Left lung (tissue), 10 donors: ENCODE measurements around the gene PARVB. TPM values are rescaled to one million over a fixed set of nuclear protein-coding genes. Genes with fewer than 3 reads are reported as not detected.

Experiments used
- ATAC-seq: fragments of 200-7000 bp; cut with Tn5 transposase; one replicate; pipeline ENCODE4 v1.9.1; 2020; ENCODE audit warnings: moderate library complexity
- DNase-seq, 4 donors: peaks; one replicate each; pipeline ENCODE4 v3.0.0-alpha.2; 2013 to 2020
- H3K27ac ChIP-seq, 2 donors: fragments of 200-600 bp; sonication (generic) in 1 of 2; one replicate each; pipeline versions ENCODE4 v1.5.0 to v1.8.0; 2020 to 2021
- H3K27me3 ChIP-seq, 2 donors: fragments of 200-600 bp; sonication (generic) in 1 of 2; one replicate each; pipeline versions ENCODE4 v1.5.0 to v1.8.0; 2020 to 2021
- H3K36me3 ChIP-seq, 2 donors: fragments of 200-600 bp; sonication (generic) in 1 of 2; one replicate each; pipeline versions ENCODE4 v1.5.0 to v1.8.0; 2020 to 2021
- H3K4me1 ChIP-seq, 2 donors: fragments of 200-600 bp; one replicate each; pipeline ENCODE4 v1.8.0; 2021
- H3K4me3 ChIP-seq, 2 donors: fragments of 200-600 bp; sonication (generic) in 1 of 2; one replicate each; pipeline versions ENCODE4 v1.5.0 to v1.8.0; 2020 to 2021; ENCODE audit warnings: mild to moderate bottlenecking in 1 of 2
- H3K9me3 ChIP-seq, 2 donors: fragments of 200-600 bp; sonication (generic) in 1 of 2; one replicate each; pipeline versions ENCODE4 v1.5.0 to v1.8.0; 2020 to 2021
- intact Hi-C, 2 donors: fragments of 100-400 bp; cut with DNase I; formaldehyde crosslinking; loops; one replicate each; pipeline versions ENCODE4 v1.11.2 to v1.14.2; 2022
- polyA plus RNA-seq, 6 donors: library from polyadenylated mRNA; unstranded; fragments of 120-200 nt; gene quantifications; one replicate each; pipeline ENCODE4 v1.2.1, GENCODE V29; 2013; ENCODE audit not compliant: insufficient read length in 6 of 6
- total RNA-seq, 2 donors: library from RNA; stranded (reverse); fragmentation: NEBNext Ultra II Directional; extraction: Animal tissue kit (Norgen Biotek cat#: 25700); gene quantifications; one replicate each; pipeline ENCODE4 v1.2.1, GENCODE V29; 2021
- TF ChIP-seq, protein P1 (sequence below), 2 donors: fragments of 200-600 bp; sonication (generic) in 1 of 2; IDR thresholded peaks; one replicate each; pipeline versions ENCODE4 v1.5.0 to v1.8.0; 2021; ENCODE audit warnings: antibody characterized with exemption in 2 of 2
- donor health status: DM: no; HTN: yes; CAD: no.
- donor health status: DM: no; HTN: no; CAD: no.

PARVB gene
- total and polyA plus RNA-seq, 8 donors = 31.7 to 53.7 (median 34.0) TPM

DNA sequence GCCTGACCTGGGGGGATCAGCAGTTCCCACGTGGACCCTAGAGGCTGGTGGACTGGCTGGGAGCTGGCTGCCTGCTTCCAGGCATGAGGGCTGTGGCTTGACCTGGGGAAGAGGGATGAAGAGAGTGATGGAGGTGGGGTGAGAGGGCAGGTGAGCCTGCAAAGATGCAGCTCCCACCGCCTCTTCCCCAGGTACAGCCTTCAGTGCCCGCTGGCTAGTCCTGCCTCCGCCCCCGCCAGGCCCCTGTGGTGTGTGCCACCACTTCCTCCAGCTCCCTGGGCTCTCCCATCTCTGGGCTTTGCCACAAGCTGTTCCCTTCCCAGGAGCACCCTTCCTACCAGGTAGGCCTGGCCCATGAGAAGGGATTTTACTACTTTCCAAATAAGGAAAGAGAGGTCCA, 175.8 kb downstream of the PARVB start:
- no peak for DNase-seq
- TF ChIP-seq, protein P1, sequence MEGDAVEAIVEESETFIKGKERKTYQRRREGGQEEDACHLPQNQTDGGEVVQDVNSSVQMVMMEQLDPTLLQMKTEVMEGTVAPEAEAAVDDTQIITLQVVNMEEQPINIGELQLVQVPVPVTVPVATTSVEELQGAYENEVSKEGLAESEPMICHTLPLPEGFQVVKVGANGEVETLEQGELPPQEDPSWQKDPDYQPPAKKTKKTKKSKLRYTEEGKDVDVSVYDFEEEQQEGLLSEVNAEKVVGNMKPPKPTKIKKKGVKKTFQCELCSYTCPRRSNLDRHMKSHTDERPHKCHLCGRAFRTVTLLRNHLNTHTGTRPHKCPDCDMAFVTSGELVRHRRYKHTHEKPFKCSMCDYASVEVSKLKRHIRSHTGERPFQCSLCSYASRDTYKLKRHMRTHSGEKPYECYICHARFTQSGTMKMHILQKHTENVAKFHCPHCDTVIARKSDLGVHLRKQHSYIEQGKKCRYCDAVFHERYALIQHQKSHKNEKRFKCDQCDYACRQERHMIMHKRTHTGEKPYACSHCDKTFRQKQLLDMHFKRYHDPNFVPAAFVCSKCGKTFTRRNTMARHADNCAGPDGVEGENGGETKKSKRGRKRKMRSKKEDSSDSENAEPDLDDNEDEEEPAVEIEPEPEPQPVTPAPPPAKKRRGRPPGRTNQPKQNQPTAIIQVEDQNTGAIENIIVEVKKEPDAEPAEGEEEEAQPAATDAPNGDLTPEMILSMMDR (IDR thresholded peaks at IDR 0.05) = no peak
- Histone ChIP-seq H3K4me3 (no peak overlapping the region), H3K36me3 (peaks cover 0 to 67% of the 10 kb centered on the region in 2 donors), H3K27ac (no peak overlapping the region), H3K4me1 (no peaks in the 10 kb centered on the region), H3K9me3 (no peaks in the 10 kb centered on the region), H3K27me3 (peaks cover 0 to 49% of the 10 kb centered on the region in 2 donors)
- no peak for ATAC-seq
- intact Hi-C loops = no loop called here

DNA sequence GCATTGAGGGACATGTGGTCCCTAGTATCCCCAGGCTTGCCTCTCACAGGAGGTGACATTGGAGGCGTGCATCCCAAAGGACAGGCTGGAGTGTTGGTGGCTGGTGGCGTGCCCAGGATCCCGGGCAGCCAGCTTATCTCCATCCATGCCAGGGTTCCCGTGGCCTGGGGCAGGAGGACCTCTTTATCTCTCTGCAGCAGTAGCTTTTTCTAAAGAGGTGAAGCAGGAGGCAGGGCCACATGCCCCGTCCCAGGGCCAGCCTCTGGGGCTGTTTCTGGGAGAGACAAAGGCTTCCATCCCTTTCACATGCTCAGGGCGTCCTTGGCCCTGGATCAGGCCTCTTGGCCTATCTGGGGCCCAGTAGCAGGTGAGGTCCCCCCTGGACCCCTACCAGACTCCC, 176.3 kb downstream of the PARVB start:
- Histone ChIP-seq H3K36me3 (peaks cover 0 to 71% of the 10 kb centered on the region in 2 donors), H3K9me3 (no peaks in the 10 kb centered on the region), H3K4me3 (no peak overlapping the region), H3K4me1 (no peaks in the 10 kb centered on the region), H3K27ac (no peak overlapping the region), H3K27me3 (peaks cover 0 to 44% of the 10 kb centered on the region in 2 donors)
- DNase-seq (no peak), ATAC-seq (no peak)
- intact Hi-C loops = no loop called here
- TF ChIP-seq, protein P1 (IDR thresholded peaks at IDR 0.05) = no peak

DNA sequence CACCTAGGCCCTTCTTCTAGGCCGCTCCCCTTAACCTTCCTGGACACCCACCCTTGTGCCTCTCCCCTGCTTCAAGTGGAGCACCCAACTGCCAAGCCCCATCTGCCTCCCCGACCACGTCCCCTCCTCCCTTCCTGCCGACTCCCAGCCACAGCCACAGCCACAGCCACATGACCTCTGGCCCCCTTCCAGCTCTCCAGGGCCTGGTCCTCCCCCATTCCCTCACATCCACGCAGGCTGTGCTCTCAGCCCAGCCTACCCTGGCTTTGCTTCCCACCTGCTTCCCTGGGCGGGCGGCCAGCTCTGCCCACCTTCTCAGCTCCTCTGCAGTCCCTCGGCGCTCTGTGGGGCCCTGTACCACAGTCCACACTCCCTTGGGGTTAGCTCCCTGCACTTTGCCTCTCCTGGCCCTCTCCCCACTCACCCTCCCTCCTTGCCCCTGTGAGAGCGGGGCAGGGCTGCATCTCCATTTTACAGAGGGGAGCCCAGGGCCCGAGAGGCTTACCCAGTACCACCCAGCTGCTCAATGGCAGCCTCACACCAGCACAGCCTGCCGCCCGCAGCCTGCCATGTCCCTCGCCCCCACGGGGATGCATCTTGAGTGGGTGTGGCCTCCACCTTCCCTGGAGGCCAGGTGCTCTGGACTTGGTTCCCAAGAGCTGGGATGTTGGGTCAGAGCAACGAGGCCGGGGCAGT, 176.9 kb downstream of the PARVB start:
- H3K9me3 ChIP-seq = no peaks in the 10 kb centered on the region
- TF ChIP-seq, protein P1 (IDR thresholded peaks at IDR 0.05) = no peak
- H3K27me3 ChIP-seq = peaks cover 0 to 39% of the 10 kb centered on the region in 2 donors
- peaks cover 0 to 75% of the 10 kb centered on the region in 2 donors for H3K36me3 ChIP-seq
- no peak overlapping the region for H3K4me3 ChIP-seq
- intact Hi-C loops = no loop called here
- ATAC-seq = no peak
- no peak overlapping the region for H3K27ac ChIP-seq
- no peaks in the 10 kb centered on the region for H3K4me1 ChIP-seq
- DNase-seq = no peak

DNA sequence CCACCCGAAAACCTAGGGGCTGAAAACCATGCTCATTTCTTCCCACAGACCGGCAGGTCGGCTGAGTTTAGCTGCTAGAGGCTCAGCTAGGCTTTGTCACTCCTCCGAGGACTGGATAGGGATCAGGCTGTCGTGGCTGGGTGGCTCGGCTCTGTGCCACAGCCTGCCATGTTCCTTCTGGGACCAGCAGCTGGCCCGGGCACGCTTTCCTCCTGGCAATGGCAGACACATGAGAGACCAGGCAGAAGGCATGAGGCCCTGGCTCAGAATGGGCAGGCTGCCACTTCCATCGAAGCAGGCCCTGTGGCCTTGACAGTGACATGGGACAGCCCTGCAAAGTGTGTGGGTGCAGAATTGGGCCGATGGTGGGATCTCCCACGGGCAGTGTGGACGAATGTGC, 177.6 kb downstream of the PARVB start:
- H3K9me3 ChIP-seq = no peaks in the 10 kb centered on the region
- H3K4me1 ChIP-seq = no peaks in the 10 kb centered on the region
- peaks cover 0 to 32% of the 10 kb centered on the region in 2 donors for H3K27me3 ChIP-seq
- no peak overlapping the region for H3K27ac ChIP-seq
- DNase-seq (no peak), ATAC-seq (no peak)
- H3K36me3 ChIP-seq = peaks cover 0 to 70% of the 10 kb centered on the region in 2 donors
- TF ChIP-seq, protein P1 (IDR thresholded peaks at IDR 0.05) = no peak
- no peak overlapping the region for H3K4me3 ChIP-seq
- intact Hi-C loops = no loop called here

DNA sequence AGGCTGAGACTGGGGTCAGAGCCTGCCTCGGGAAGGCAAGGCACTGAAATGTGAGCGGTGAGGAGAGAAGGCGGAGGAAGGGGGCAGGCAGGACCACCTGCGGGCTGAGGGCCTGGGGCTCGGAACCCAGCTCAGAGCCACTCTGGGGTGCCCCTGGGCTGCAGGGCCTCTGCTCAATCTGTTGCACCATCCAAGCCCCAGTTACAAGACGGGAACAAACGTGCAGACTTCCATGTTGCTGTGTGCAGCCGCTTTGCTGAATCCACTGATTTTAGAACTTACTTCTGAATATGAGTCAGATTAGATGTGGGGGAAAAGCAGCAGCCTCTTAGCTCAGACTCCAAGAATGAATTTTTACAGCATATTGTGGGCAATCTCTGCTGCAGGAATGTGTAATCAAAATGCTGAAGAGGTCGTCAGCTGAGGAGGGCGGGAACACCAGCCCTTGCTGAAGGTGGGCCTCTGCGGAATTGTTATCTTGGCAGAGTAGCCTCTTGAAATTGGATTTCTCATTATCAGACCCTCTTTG, 178.2 kb downstream of the PARVB start:
- peaks cover 0 to 67% of the 10 kb centered on the region in 2 donors for H3K36me3 ChIP-seq
- no peak for DNase-seq
- H3K27ac ChIP-seq = no peak overlapping the region
- TF ChIP-seq, protein P1 (IDR thresholded peaks at IDR 0.05) = no peak
- no peak overlapping the region for H3K4me3 ChIP-seq
- ATAC-seq = peak; percentile 41
- no peaks in the 10 kb centered on the region for H3K9me3 ChIP-seq
- H3K4me1 ChIP-seq = no peaks in the 10 kb centered on the region
- intact Hi-C loops = no loop called here
- H3K27me3 ChIP-seq = peaks cover 0 to 25% of the 10 kb centered on the region in 2 donors
